Loucy (cell line): ENCODE measurements around the gene TOE1.

Source experiments
- H2AFZ ChIP-seq: fragments of 200-600 bp; sonication (generic); 2 replicates; pipeline ENCODE4 v1.6.0; 2016; ENCODE audit warnings: antibody characterized with exemption, mild to moderate bottlenecking, low read length, moderate library complexity
- H3F3A ChIP-seq: fragments of 200-600 bp; 2 replicates; pipeline ENCODE4 v1.6.0; 2016; ENCODE audit warnings: antibody characterized with exemption, low read depth, mild to moderate bottlenecking
- H3K27me3 ChIP-seq: fragments of 200-600 bp; sonication (generic); 2 replicates; pipeline ENCODE4 v1.6.1; 2014; ENCODE audit warnings: low read length, mild to moderate bottlenecking; ENCODE audit not compliant: insufficient read depth, poor library complexity, severe bottlenecking
- H3K36me3 ChIP-seq: fragments of 200-600 bp; sonication (generic); 2 replicates; pipeline ENCODE4 v1.6.1; 2016; ENCODE audit warnings: low read length; ENCODE audit not compliant: insufficient read depth
- H3K4me1 ChIP-seq: fragments of 200-600 bp; sonication (generic); 2 replicates; pipeline ENCODE4 v1.5.1; 2014; ENCODE audit warnings: low read length, mild to moderate bottlenecking; ENCODE audit not compliant: insufficient read depth, poor library complexity, severe bottlenecking
- H3K4me2 ChIP-seq: fragments of 200-600 bp; sonication (generic); 2 replicates; pipeline ENCODE4 v1.6.0; 2014; ENCODE audit warnings: antibody characterized with exemption, low read length, low read depth, mild to moderate bottlenecking; ENCODE audit not compliant: poor library complexity, severe bottlenecking
- H3K4me3 ChIP-seq: fragments of 200-600 bp; sonication (generic); 2 replicates; pipeline ENCODE4 v1.5.1; 2014; ENCODE audit warnings: low read length, mild to moderate bottlenecking, mixed read lengths; ENCODE audit not compliant: poor library complexity, severe bottlenecking
- H3K79me2 ChIP-seq: fragments of 200-600 bp; sonication (generic); 2 replicates; pipeline ENCODE4 v1.6.1; 2014; ENCODE audit warnings: low read length; ENCODE audit not compliant: insufficient read depth
- H3K9ac ChIP-seq: fragments of 200-600 bp; sonication (generic); 2 replicates; pipeline ENCODE4 v1.6.0; 2014; ENCODE audit warnings: mild to moderate bottlenecking, low read depth, low read length, moderate library complexity; ENCODE audit not compliant: poor library complexity, severe bottlenecking
- H3K9me2 ChIP-seq: fragments of 200-600 bp; sonication (generic); replicated peaks from 2 replicates; pipeline ENCODE4 v1.6.1; 2016; ENCODE audit warnings: low read depth, low read length, mixed read lengths
- H3K9me3 ChIP-seq: fragments of 200-600 bp; sonication (generic); 2 replicates; pipeline ENCODE4 v1.6.1; 2014; ENCODE audit warnings: mild to moderate bottlenecking, antibody characterized with exemption, low read length, low read depth; ENCODE audit not compliant: insufficient read depth
- H4K20me1 ChIP-seq: fragments of 200-600 bp; sonication (generic); 2 replicates; pipeline ENCODE4 v1.6.0; 2014; ENCODE audit warnings: antibody characterized with exemption, low read length, mild to moderate bottlenecking; ENCODE audit not compliant: insufficient read depth, poor library complexity, severe bottlenecking
- EZH2phosphoT487 ChIP-seq: fragments of 200-600 bp; IDR thresholded peaks from 2 replicates; pipeline ENCODE4 v1.6.1; 2018; ENCODE audit warnings: antibody characterized with exemption, mild to moderate bottlenecking, moderate library complexity, borderline replicate concordance
- TF ChIP-seq, protein P1 (sequence below): fragments of 200-600 bp; sonication (generic); conservative IDR thresholded peaks from 2 replicates; pipeline ENCODE4 v1.5.1; 2014; ENCODE audit warnings: mild to moderate bottlenecking, antibody characterized with exemption, low read length

The TOE1 gene

DNA sequence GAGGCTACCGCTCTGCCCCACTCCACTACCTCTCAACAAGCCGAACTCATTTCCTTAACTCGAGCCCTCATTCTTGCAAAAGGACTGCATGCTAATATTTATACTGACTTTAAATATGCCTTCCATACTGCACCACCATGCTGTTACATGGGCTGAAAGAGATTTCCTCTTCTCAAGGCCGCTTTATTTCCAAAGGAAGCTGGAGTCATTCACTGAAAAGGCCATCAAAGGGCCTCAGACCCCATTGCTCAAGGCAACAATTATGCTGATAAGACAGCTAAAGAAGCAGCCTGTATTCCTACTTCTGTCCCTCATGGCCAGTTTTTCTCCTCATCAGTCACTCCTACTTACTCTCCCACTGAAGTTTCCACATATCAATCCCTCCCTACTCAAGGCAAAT, 20.2 kb upstream of the TOE1 start:
- Histone ChIP-seq H4K20me1 (no peaks in the 10 kb centered on the region), H3K9ac (no peak overlapping the region), H3K4me1 (no peaks in the 10 kb centered on the region), H3K4me3 (no peak overlapping the region), H2AFZ (no peak overlapping the region), H3K79me2 (no peaks in the 10 kb centered on the region), H3K9me3 (no peaks in the 10 kb centered on the region), H3K4me2 (no peak overlapping the region), H3F3A (no peaks in the 10 kb centered on the region), H3K27me3 (no peaks in the 10 kb centered on the region), H3K36me3 (no peaks in the 10 kb centered on the region), H3K9me2 (no peaks in the 10 kb centered on the region)
- TF ChIP-seq, protein P1, sequence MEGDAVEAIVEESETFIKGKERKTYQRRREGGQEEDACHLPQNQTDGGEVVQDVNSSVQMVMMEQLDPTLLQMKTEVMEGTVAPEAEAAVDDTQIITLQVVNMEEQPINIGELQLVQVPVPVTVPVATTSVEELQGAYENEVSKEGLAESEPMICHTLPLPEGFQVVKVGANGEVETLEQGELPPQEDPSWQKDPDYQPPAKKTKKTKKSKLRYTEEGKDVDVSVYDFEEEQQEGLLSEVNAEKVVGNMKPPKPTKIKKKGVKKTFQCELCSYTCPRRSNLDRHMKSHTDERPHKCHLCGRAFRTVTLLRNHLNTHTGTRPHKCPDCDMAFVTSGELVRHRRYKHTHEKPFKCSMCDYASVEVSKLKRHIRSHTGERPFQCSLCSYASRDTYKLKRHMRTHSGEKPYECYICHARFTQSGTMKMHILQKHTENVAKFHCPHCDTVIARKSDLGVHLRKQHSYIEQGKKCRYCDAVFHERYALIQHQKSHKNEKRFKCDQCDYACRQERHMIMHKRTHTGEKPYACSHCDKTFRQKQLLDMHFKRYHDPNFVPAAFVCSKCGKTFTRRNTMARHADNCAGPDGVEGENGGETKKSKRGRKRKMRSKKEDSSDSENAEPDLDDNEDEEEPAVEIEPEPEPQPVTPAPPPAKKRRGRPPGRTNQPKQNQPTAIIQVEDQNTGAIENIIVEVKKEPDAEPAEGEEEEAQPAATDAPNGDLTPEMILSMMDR: no peak
- TF ChIP-seq EZH2phosphoT487: no peak

DNA sequence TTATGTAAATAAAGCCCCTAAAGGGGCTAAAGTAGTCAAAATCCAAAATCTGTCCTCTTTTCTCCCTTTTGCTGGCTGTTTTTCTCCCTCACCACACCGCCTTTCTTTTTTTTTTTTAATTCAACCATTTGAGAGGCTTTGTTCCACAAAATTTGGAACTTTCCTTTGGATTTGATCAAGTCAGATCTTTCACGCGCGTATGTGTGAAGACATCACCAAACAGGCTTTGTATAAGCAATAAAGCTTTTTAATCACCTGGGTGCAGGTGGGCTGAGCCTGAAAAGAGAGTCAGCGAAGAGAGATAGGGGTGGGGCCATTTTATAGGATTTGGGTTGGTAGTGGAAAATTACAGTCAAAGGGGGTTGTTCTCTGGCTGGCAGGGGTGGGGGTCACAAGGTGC, 18.5 kb upstream of the TOE1 start:
- Histone ChIP-seq H3K27me3 (no peaks in the 10 kb centered on the region), H3F3A (no peaks in the 10 kb centered on the region), H4K20me1 (no peaks in the 10 kb centered on the region), H3K4me1 (no peaks in the 10 kb centered on the region), H3K36me3 (no peaks in the 10 kb centered on the region), H3K4me2 (no peak overlapping the region), H3K9ac (no peak overlapping the region), H3K9me3 (no peaks in the 10 kb centered on the region), H3K9me2 (no peaks in the 10 kb centered on the region), H3K4me3 (no peak overlapping the region), H2AFZ (no peak overlapping the region), H3K79me2 (no peaks in the 10 kb centered on the region)
- TF ChIP-seq EZH2phosphoT487: no peak
- TF ChIP-seq, protein P1: no peak

DNA sequence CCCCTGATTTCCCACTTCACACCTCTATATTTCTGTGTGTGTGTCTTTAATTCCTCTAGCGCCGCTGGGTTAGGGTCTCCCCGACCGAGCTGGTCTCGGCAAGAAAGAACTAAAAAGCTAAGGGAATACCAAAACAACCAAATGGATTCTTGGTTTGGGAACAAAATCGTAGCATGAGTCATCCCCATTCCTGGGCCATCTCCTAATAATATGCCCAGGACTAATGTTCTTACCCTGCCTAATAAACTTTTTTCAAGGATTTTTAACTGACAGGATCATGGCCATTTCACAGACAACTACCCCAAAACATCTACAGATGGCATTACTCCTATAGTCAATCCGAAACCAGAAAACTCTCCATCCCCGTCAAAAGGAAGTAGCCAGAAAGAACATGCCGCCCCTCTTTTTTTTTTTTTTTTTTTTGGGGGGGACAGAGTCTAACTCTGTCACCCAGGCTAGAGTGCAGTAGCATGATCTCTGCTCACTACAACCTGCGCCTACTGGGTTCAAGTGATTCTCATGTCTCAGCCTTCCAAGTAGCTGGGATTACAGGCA, 17.4 kb upstream of the TOE1 start:
- Histone ChIP-seq H3K9ac (no peak overlapping the region), H3F3A (no peaks in the 10 kb centered on the region), H4K20me1 (no peaks in the 10 kb centered on the region), H3K36me3 (no peaks in the 10 kb centered on the region), H3K4me3 (no peak overlapping the region), H3K9me3 (no peaks in the 10 kb centered on the region), H3K27me3 (no peaks in the 10 kb centered on the region), H3K79me2 (no peaks in the 10 kb centered on the region), H3K4me2 (no peak overlapping the region), H3K9me2 (no peaks in the 10 kb centered on the region), H3K4me1 (no peaks in the 10 kb centered on the region), H2AFZ (no peak overlapping the region)
- TF ChIP-seq EZH2phosphoT487: no peak
- TF ChIP-seq, protein P1: no peak
